ENCODE measurements around the gene TAC3.
"Not testable (repeated sequence)": the region's sequence is repeated elsewhere in the genome, so short reads cannot be mapped to it uniquely, and the experiment has no call there.

GRCh38 chr12:56974224-56974623 is 42.1 kb downstream of the TAC3 start:
- not testable (repeated sequence) for TF ChIP-seq POLR2A (IDR thresholded peaks at IDR 0.05; ENCODE audit: control extremely low read depth in 1 of 2, low read depth in 2 of 2, low read length in 2 of 2); CTCF (IDR thresholded peaks at IDR 0.05; ENCODE audit: control extremely low read depth in 1 of 3, insufficient read depth in 1 of 3, low read depth in 1 of 3, low read length in 3 of 3); CEBPB (IDR thresholded peaks at IDR 0.05; ENCODE audit: low read depth, low read length); TAF1 (IDR thresholded peaks at IDR 0.05; ENCODE audit: low read depth, low read length)

Data from H1 (cell line).